GM23248 (cell line): Measurements from ENCODE around the gene TMPRSS15.

ENCODE experiments used
- EZH2 ChIP-seq: fragments of 200-600 bp; sonication (generic); IDR thresholded peaks from 2 replicates; pipeline ENCODE4 v1.6.1; 2018; ENCODE audit warnings: antibody characterized with exemption, mild to moderate bottlenecking; ENCODE audit not compliant: insufficient read depth, poor library complexity, severe bottlenecking
- EZH2phosphoT487 ChIP-seq: fragments of 200-600 bp; sonication (generic); IDR thresholded peaks from 2 replicates; pipeline ENCODE4 v1.6.1; 2018; ENCODE audit warnings: antibody characterized with exemption, moderate library complexity, mild to moderate bottlenecking, low read depth; ENCODE audit not compliant: insufficient read depth

DNA sequence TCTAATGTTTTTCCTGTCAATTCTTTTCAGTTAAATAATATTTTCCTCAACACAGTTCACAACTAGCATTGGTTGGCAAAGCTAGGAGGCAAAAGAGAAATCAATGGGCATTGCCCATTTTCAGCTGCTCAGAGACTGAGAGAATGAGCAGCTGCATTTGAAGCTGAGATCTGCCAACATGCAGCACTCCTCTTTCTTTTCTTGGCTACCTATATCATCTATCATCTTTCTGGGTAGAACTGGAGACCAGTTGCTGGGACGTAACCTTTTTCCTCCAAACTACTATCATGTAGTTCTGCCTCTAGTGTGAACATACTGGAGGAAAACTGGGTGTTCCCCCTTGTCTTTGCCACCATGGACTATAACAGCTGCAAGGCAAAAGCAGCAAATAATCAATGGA lies 136.1 kb downstream of the TMPRSS15 start:
- TF ChIP-seq EZH2 (no peak), EZH2phosphoT487 (no peak)
